Limb (tissue), 2 donors: Measurements from ENCODE around the gene TBC1D2B.
"Not testable (repeated sequence)": the region's sequence is repeated elsewhere in the genome, so short reads cannot be mapped to it uniquely, and the experiment has no call there.

Source experiments
- DNase-seq, 2 donors: peaks; one replicate each; pipeline ENCODE4 v3.0.0-alpha.2; 2016; ENCODE audit errors: extremely low spot score in 2 of 2

The TBC1D2B gene

GRCh38 chr15:78003539-78004008 is 73.9 kb downstream of the TBC1D2B start:
- DNase-seq: no peak

GRCh38 chr15:78002996-78003395 is 74.5 kb downstream of the TBC1D2B start:
- DNase-seq: no peak

- DNase-seq: no peak
Measured at GRCh38 chr15:78001656-78002055, 75.9 kb downstream of the TBC1D2B start.

- no peak for DNase-seq
Measured at GRCh38 chr15:78000927-78001249, 76.6 kb downstream of the TBC1D2B start.

- DNase-seq: peak in 1 of 2 donors; percentile 80
Measured at GRCh38 chr15:78000091-78000926, 77.2 kb downstream of the TBC1D2B start.

- DNase-seq: peak in 1 of 2 donors; percentile 20
Measured at GRCh38 chr15:77999486-77999885, 78.0 kb downstream of the TBC1D2B start.

- DNase-seq: no peak
Measured at GRCh38 chr15:77998592-77998991, 78.9 kb downstream of the TBC1D2B start.

- DNase-seq: not testable (repeated sequence)
Measured at GRCh38 chr15:77997761-77998554, 79.6 kb downstream of the TBC1D2B start.

- not testable (repeated sequence) for DNase-seq
Measured at GRCh38 chr15:77997221-77997620, 80.3 kb downstream of the TBC1D2B start.

GRCh38 chr15:77996713-77997171 is 80.8 kb downstream of the TBC1D2B start:
- DNase-seq: not testable (repeated sequence)

- DNase-seq: not testable (repeated sequence)
Measured at GRCh38 chr15:77996226-77996625, 81.3 kb downstream of the TBC1D2B start.

GRCh38 chr15:77995537-77995918 is 82.0 kb downstream of the TBC1D2B start:
- not testable (repeated sequence) for DNase-seq

GRCh38 chr15:77994893-77995536 is 82.5 kb downstream of the TBC1D2B start:
- DNase-seq: not testable (repeated sequence)

- not testable (repeated sequence) for DNase-seq
Measured at GRCh38 chr15:77993970-77994693, 83.4 kb downstream of the TBC1D2B start.

GRCh38 chr15:77993374-77993911 is 84.1 kb downstream of the TBC1D2B start:
- DNase-seq: no peak

GRCh38 chr15:77992356-77993222 is 84.9 kb downstream of the TBC1D2B start:
- DNase-seq: no peak

- DNase-seq: peak; percentile 66 to 75
Measured at GRCh38 chr15:77991658-77992201, 85.8 kb downstream of the TBC1D2B start.

GRCh38 chr15:77991029-77991406 is 86.5 kb downstream of the TBC1D2B start:
- DNase-seq: no peak

GRCh38 chr15:77989296-77990143 is 88.0 kb downstream of the TBC1D2B start:
- DNase-seq: peak in 1 of 2 donors; percentile 23
